Measurements from ENCODE around the gene PLEKHG1.

DNA sequence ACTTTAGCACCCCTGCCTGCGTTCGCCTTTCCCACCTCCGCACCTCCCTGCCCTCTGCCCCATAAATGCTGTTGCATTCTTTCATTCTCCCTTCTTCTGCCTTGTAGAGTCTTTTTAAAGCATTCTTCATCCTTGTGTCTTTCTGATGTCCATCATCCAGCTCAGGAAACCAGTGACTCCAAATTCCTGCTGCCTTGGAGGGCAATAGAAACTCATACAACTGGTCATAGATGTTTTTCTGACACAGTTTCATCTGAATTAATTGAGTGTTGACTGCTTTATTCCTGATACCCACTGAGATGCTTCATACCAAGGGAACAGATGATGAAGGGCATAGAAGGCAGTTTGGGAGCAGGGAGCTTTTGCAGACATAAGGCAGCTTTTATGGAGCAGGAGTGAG is 19.6 kb downstream of the PLEKHG1 start:
- no peak for TF ChIP-seq CTCF (IDR thresholded peaks at IDR 0.05; ENCODE audit: low read depth, low read length, missing input control)
- TF ChIP-seq TAF1 (conservative IDR thresholded peaks at IDR 0.05), result no peak
- TF ChIP-seq MAX (IDR thresholded peaks at IDR 0.05), result no peak
- TF ChIP-seq, protein P1, sequence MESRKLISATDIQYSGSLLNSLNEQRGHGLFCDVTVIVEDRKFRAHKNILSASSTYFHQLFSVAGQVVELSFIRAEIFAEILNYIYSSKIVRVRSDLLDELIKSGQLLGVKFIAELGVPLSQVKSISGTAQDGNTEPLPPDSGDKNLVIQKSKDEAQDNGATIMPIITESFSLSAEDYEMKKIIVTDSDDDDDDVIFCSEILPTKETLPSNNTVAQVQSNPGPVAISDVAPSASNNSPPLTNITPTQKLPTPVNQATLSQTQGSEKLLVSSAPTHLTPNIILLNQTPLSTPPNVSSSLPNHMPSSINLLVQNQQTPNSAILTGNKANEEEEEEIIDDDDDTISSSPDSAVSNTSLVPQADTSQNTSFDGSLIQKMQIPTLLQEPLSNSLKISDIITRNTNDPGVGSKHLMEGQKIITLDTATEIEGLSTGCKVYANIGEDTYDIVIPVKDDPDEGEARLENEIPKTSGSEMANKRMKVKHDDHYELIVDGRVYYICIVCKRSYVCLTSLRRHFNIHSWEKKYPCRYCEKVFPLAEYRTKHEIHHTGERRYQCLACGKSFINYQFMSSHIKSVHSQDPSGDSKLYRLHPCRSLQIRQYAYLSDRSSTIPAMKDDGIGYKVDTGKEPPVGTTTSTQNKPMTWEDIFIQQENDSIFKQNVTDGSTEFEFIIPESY (IDR thresholded peaks at IDR 0.05), result no peak

Measured in liver (tissue), 3 donors.